Breast epithelium (tissue), 4 donors: ENCODE measurements around the gene UBL4B. TPM values are rescaled to one million over a fixed set of nuclear protein-coding genes. Genes with fewer than 3 reads are reported as not detected.

Experiments used
- DNase-seq, 2 donors: peaks; one replicate each; pipeline ENCODE4 v3.0.0-alpha.2; 2019; ENCODE audit warnings: low spot score in 2 of 2
- H3K27ac ChIP-seq, 2 donors: fragments of 200-600 bp; sonication (generic) in 1 of 2; one replicate each; pipeline ENCODE4 v1.5.1; 2016 to 2019; ENCODE audit warnings: mild to moderate bottlenecking in 1 of 2
- H3K27me3 ChIP-seq, 2 donors: fragments of 200-600 bp; sonication (generic) in 1 of 2; one replicate each; pipeline versions ENCODE4 v1.5.1 to v1.6.0; 2017 to 2019; ENCODE audit warnings: control low read depth in 1 of 2, mild to moderate bottlenecking in 1 of 2
- H3K36me3 ChIP-seq: fragments of 200-600 bp; one replicate; pipeline ENCODE4 v1.5.1; 2019
- H3K4me1 ChIP-seq, 2 donors: fragments of 200-600 bp; sonication (generic); one replicate each; pipeline ENCODE4 v1.5.1; 2016 to 2019; ENCODE audit warnings: control low read depth in 1 of 2
- H3K4me3 ChIP-seq, 3 donors: fragments of 200-600 bp; sonication (generic); 1 replicate in 2 of 3; 2 replicates in 1 of 3; pipeline ENCODE4 v1.5.1; 2016 to 2019; ENCODE audit warnings: mild to moderate bottlenecking in 3 of 3, moderate library complexity in 2 of 3
- H3K9me3 ChIP-seq, 2 donors: fragments of 200-600 bp; sonication (generic) in 1 of 2; one replicate each; pipeline ENCODE4 v1.5.1; 2016 to 2019; ENCODE audit warnings: control low read depth in 1 of 2
- POLR2A ChIP-seq: fragments of 450-650 bp; IDR thresholded peaks from one replicate; pipeline ENCODE4 v1.6.1; 2016; ENCODE audit warnings: antibody characterized with exemption, mild to moderate bottlenecking, moderate library complexity
- POLR2AphosphoS5 ChIP-seq, 3 donors: sonication (generic); formaldehyde crosslinking; IDR thresholded peaks; one replicate each; pipeline ENCODE4 v1.6.1; 2017; ENCODE audit warnings: antibody characterized with exemption in 3 of 3
- intact Hi-C: fragments of 100-400 bp; cut with DNase I; formaldehyde crosslinking; loops from one replicate; pipeline ENCODE4 v1.15.1; 2023; ENCODE audit warnings: low total_unique reads
- total RNA-seq, 3 donors: library from RNA; depleted of rRNA; stranded (reverse); fragments of >200 nt; gene quantifications; one replicate each; pipeline ENCODE4 v1.1.0, GENCODE V29; 2016
- TF ChIP-seq, protein P1 (sequence below), 3 donors: fragments of 450-650 bp; IDR thresholded peaks; one replicate each; pipeline ENCODE4 v1.5.1; 2016 to 2017; ENCODE audit warnings: antibody characterized with exemption in 3 of 3, mild to moderate bottlenecking in 3 of 3, moderate library complexity in 3 of 3

Gene UBL4B
- total RNA-seq, 3 donors from 2014 or later: 0.29 to 1.6 (median 0.96) TPM

DNA sequence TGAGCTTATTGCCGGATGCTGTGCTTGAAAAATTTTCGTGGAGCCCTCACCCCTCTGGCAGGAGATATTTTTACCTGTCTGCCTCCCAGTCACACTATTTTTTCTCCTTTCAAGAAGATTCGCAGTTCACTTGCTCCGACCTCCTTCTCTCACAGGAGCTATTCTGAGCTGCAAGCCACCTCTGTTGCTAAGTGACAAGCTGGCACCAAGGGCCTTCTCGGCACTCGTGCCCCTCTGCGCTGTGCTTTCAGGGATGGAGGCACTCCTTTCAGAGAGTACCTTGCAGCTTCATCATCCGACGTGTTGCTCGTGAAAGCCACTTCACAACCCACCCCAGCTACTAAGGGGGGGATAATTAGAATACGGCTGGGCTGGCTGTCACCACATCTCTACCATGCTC lies 49.6 kb downstream of the UBL4B start:
- H3K36me3 ChIP-seq: no peaks in the 10 kb centered on the region
- DNase-seq: no peak
- H3K4me1 ChIP-seq: no peaks in the 10 kb centered on the region
- H3K27me3 ChIP-seq: peaks cover 0 to 4% of the 10 kb centered on the region in 2 donors
- TF ChIP-seq POLR2A: no peak
- TF ChIP-seq, protein P1, sequence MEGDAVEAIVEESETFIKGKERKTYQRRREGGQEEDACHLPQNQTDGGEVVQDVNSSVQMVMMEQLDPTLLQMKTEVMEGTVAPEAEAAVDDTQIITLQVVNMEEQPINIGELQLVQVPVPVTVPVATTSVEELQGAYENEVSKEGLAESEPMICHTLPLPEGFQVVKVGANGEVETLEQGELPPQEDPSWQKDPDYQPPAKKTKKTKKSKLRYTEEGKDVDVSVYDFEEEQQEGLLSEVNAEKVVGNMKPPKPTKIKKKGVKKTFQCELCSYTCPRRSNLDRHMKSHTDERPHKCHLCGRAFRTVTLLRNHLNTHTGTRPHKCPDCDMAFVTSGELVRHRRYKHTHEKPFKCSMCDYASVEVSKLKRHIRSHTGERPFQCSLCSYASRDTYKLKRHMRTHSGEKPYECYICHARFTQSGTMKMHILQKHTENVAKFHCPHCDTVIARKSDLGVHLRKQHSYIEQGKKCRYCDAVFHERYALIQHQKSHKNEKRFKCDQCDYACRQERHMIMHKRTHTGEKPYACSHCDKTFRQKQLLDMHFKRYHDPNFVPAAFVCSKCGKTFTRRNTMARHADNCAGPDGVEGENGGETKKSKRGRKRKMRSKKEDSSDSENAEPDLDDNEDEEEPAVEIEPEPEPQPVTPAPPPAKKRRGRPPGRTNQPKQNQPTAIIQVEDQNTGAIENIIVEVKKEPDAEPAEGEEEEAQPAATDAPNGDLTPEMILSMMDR (IDR thresholded peaks at IDR 0.05): no peak
- no peak for TF ChIP-seq POLR2AphosphoS5 (IDR thresholded peaks at IDR 0.05)
- no peak overlapping the region for H3K27ac ChIP-seq
- intact Hi-C loops: no loop called here
- no peaks in the 10 kb centered on the region for H3K9me3 ChIP-seq
- H3K4me3 ChIP-seq: no peak overlapping the region

Other genes with a start within 250 kb of the UBL4B start
- gene CSF1, start 201.6 kb upstream of the UBL4B start, total RNA-seq: 10 to 100 TPM; 28.2 to 54.7 (median 54.4) TPM
- gene AHCYL1, start 127.7 kb upstream of the UBL4B start, total RNA-seq: 10 to 100 TPM; 67.7 to 75.1 (median 73.8) TPM
- gene STRIP1, start 77.8 kb upstream of the UBL4B start, total RNA-seq: 10 to 100 TPM; 35.7 to 59.0 (median 56.6) TPM
- gene ALX3, start 41.8 kb upstream of the UBL4B start, total RNA-seq: under 1 TPM; 0.44 to 0.80 (median 0.66) TPM
- gene SLC6A17, start 38.1 kb downstream of the UBL4B start, total RNA-seq: under 1 TPM; under 0.01 to 0.29 (median under 0.01) TPM
- gene KCNC4, start 97.9 kb downstream of the UBL4B start, total RNA-seq: 10 to 100 TPM in 1 of 3 donors, 1 to 10 TPM in 2; 3.8 to 12.6 (median 5.2) TPM
- gene RBM15, start 226.9 kb downstream of the UBL4B start, total RNA-seq: 10 to 100 TPM; 33.4 to 47.1 (median 35.4) TPM